DOHH2 (cell line): ENCODE data around the gene F2R.

Experiments
- H3F3A ChIP-seq: fragments of 200-600 bp; sonication (generic), shearing (Covaris generic); 2 replicates; pipeline ENCODE4 v1.6.0; 2016; ENCODE audit warnings: antibody characterized with exemption, mild to moderate bottlenecking; ENCODE audit not compliant: control insufficient read depth, insufficient read depth
- H3K27ac ChIP-seq: fragments of 200-600 bp; sonication (generic); 2 replicates; pipeline ENCODE4 v1.5.1; 2014; ENCODE audit warnings: low read depth, mild to moderate bottlenecking, low read length, moderate library complexity
- H3K27me3 ChIP-seq: fragments of 200-600 bp; sonication (generic); 2 replicates; pipeline ENCODE4 v1.6.1; 2014; ENCODE audit warnings: mild to moderate bottlenecking, low read length, mixed read lengths; ENCODE audit not compliant: control insufficient read depth
- H3K36me3 ChIP-seq: fragments of 200-600 bp; sonication (generic); 2 replicates; pipeline ENCODE4 v1.6.1; 2014; ENCODE audit warnings: mild to moderate bottlenecking, low read length, moderate library complexity, mixed read lengths; ENCODE audit not compliant: control insufficient read depth
- H3K4me1 ChIP-seq: fragments of 200-600 bp; sonication (generic); 2 replicates; pipeline ENCODE4 v1.6.1; 2014; ENCODE audit warnings: mild to moderate bottlenecking, low read length, mixed read lengths; ENCODE audit not compliant: control insufficient read depth
- H3K4me2 ChIP-seq: fragments of 200-600 bp; sonication (generic); 2 replicates; pipeline ENCODE4 v1.6.0; 2014; ENCODE audit warnings: mild to moderate bottlenecking, low read length, moderate library complexity
- H3K4me3 ChIP-seq: fragments of 200-600 bp; sonication (generic); 2 replicates; pipeline ENCODE4 v1.5.1; 2014; ENCODE audit warnings: mild to moderate bottlenecking, low read length, mixed read lengths
- H3K79me2 ChIP-seq: fragments of 200-600 bp; sonication (generic); 2 replicates; pipeline ENCODE4 v1.6.1; 2014; ENCODE audit warnings: mild to moderate bottlenecking, low read length, mixed read lengths; ENCODE audit not compliant: control insufficient read depth
- H3K9me2 ChIP-seq: fragments of 200-600 bp; sonication (generic); replicated peaks from 2 replicates; pipeline ENCODE4 v1.6.1; 2014; ENCODE audit warnings: mild to moderate bottlenecking, low read length, mixed read lengths; ENCODE audit not compliant: control insufficient read depth
- H3K9me3 ChIP-seq: fragments of 200-600 bp; sonication (generic); 2 replicates; pipeline ENCODE4 v1.6.1; 2014; ENCODE audit warnings: antibody characterized with exemption, low read length, mixed read lengths; ENCODE audit not compliant: control insufficient read depth, insufficient read depth
- H4K20me1 ChIP-seq: fragments of 200-600 bp; sonication (generic); 2 replicates; pipeline ENCODE4 v1.6.0; 2014; ENCODE audit warnings: low read depth, mild to moderate bottlenecking, antibody characterized with exemption, low read length, moderate library complexity; ENCODE audit not compliant: control insufficient read depth, insufficient read depth
- EZH2phosphoT487 ChIP-seq: fragments of 200-600 bp; sonication (generic); IDR thresholded peaks from 2 replicates; pipeline ENCODE4 v1.6.1; 2017; ENCODE audit warnings: borderline replicate concordance, mild to moderate bottlenecking, antibody characterized with exemption, low read length, moderate library complexity, mixed read lengths
- TF ChIP-seq, protein P1 (sequence below): fragments of 200-600 bp; sonication (generic); IDR thresholded peaks from one replicate; pipeline ENCODE4 v1.5.1; 2014; ENCODE audit warnings: antibody characterized with exemption, mild to moderate bottlenecking, low read depth, low read length; ENCODE audit not compliant: poor library complexity, severe bottlenecking

The F2R gene

GRCh38 chr5:76681287-76681686, 34.6 kb upstream of the F2R start:
- Histone ChIP-seq H3K79me2 (no peaks in the 10 kb centered on the region), H4K20me1 (no peaks in the 10 kb centered on the region), H3F3A (no peaks in the 10 kb centered on the region), H3K4me3 (no peak overlapping the region), H3K9me3 (no peaks in the 10 kb centered on the region), H3K27ac (no peak overlapping the region), H3K4me2 (no peak overlapping the region), H3K27me3 (no peaks in the 10 kb centered on the region), H3K4me1 (no peaks in the 10 kb centered on the region), H3K9me2 (no peaks in the 10 kb centered on the region), H3K36me3 (peaks cover 13% of the 10 kb centered on the region)
- TF ChIP-seq, protein P1, sequence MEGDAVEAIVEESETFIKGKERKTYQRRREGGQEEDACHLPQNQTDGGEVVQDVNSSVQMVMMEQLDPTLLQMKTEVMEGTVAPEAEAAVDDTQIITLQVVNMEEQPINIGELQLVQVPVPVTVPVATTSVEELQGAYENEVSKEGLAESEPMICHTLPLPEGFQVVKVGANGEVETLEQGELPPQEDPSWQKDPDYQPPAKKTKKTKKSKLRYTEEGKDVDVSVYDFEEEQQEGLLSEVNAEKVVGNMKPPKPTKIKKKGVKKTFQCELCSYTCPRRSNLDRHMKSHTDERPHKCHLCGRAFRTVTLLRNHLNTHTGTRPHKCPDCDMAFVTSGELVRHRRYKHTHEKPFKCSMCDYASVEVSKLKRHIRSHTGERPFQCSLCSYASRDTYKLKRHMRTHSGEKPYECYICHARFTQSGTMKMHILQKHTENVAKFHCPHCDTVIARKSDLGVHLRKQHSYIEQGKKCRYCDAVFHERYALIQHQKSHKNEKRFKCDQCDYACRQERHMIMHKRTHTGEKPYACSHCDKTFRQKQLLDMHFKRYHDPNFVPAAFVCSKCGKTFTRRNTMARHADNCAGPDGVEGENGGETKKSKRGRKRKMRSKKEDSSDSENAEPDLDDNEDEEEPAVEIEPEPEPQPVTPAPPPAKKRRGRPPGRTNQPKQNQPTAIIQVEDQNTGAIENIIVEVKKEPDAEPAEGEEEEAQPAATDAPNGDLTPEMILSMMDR, result no peak

- Histone ChIP-seq H3K27me3 (no peaks in the 10 kb centered on the region), H3K79me2 (no peaks in the 10 kb centered on the region), H3K4me2 (no peak overlapping the region), H3K36me3 (peaks cover 19% of the 10 kb centered on the region), H3K4me3 (no peak overlapping the region), H3K4me1 (no peaks in the 10 kb centered on the region), H3K27ac (no peak overlapping the region), H3F3A (no peaks in the 10 kb centered on the region), H4K20me1 (no peaks in the 10 kb centered on the region), H3K9me3 (no peaks in the 10 kb centered on the region), H3K9me2 (no peaks in the 10 kb centered on the region)
- no peak for TF ChIP-seq EZH2phosphoT487
- TF ChIP-seq, protein P1, result no peak
Observed at GRCh38 chr5:76682387-76682786, 33.5 kb upstream of the F2R start.

DNA sequence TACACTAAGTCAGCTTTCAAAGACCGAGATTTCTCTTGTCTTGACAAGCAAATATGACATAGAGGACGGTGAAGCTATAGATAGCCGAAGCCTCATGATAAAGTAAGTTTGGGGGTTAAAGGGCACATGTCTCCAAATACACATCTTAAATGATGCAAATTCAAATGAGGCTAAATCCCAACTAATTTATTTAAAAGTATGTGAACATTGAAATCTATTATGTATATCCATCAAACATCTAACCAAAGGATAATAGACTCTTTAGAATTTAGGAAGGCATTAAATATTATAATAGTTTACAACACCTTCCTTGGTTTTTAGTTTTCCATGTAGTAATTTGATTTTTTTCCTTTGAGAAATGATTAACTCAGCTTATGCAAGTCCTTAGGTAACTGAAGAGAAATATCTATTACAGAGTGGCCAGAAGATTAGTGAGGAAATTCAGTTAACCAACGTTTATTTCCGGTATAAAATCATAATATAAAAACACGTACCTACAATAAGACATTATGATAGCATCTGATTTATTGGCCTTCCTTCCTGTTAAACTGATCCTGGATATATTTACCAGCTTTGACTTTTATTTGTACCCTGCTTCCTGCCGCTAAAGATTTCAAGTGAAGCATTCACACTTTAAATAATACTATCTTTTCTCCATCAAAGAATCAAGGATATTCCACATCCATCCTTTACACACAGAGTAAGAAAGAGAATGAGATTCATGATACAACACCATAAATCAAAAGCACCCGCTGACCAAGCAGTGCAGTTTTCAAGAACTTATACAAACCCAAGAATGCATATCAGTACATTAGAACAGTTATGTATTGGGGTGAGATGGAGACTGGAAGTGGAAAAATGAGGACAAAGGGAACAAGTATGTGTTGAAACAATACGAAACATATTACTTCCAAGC, 31.9 kb upstream of the F2R start:
- no peaks in the 10 kb centered on the region for H3K9me3 ChIP-seq
- no peaks in the 10 kb centered on the region for H3K27me3 ChIP-seq
- no peaks in the 10 kb centered on the region for H3K79me2 ChIP-seq
- H3K27ac ChIP-seq, result no peak overlapping the region
- no peak overlapping the region for H3K4me3 ChIP-seq
- no peaks in the 10 kb centered on the region for H3K4me1 ChIP-seq
- H3K36me3 ChIP-seq, result peaks cover 26% of the 10 kb centered on the region
- TF ChIP-seq, protein P1, result no peak
- TF ChIP-seq EZH2phosphoT487, result no peak
- H3K9me2 ChIP-seq, result no peaks in the 10 kb centered on the region
- no peaks in the 10 kb centered on the region for H3F3A ChIP-seq
- no peak overlapping the region for H3K4me2 ChIP-seq
- no peaks in the 10 kb centered on the region for H4K20me1 ChIP-seq
